Transverse colon (tissue), 4 donors: Measurements from ENCODE around the gene NR4A2.

Source experiments
- CTCF ChIP-seq, 5 experiments: fragments of 200-600 bp in 3 of 5; fragments of 450-650 bp in 2 of 5; sonication (generic) in 3 of 5; IDR thresholded peaks; 1 replicate in 2 of 5; 2 replicates in 3 of 5; pipeline ENCODE4 v1.5.1; 2016 to 2017; ENCODE audit warnings: antibody characterized with exemption in 5 of 5, inconsistent platforms in 3 of 5, mild to moderate bottlenecking in 2 of 5, moderate library complexity in 1 of 5
- EP300 ChIP-seq: sonication (generic); formaldehyde crosslinking; IDR thresholded peaks from one replicate; pipeline ENCODE4 v1.6.1; 2017; ENCODE audit warnings: antibody characterized with exemption, low read depth
- POLR2A ChIP-seq: fragments of 450-650 bp; IDR thresholded peaks from one replicate; pipeline ENCODE4 v1.6.1; 2016; ENCODE audit warnings: antibody characterized with exemption, mild to moderate bottlenecking, moderate library complexity
- POLR2AphosphoS5 ChIP-seq, 3 donors: sonication (generic); formaldehyde crosslinking; IDR thresholded peaks; one replicate each; pipeline ENCODE4 v1.6.1; 2016; ENCODE audit warnings: antibody characterized with exemption in 3 of 3

DNA sequence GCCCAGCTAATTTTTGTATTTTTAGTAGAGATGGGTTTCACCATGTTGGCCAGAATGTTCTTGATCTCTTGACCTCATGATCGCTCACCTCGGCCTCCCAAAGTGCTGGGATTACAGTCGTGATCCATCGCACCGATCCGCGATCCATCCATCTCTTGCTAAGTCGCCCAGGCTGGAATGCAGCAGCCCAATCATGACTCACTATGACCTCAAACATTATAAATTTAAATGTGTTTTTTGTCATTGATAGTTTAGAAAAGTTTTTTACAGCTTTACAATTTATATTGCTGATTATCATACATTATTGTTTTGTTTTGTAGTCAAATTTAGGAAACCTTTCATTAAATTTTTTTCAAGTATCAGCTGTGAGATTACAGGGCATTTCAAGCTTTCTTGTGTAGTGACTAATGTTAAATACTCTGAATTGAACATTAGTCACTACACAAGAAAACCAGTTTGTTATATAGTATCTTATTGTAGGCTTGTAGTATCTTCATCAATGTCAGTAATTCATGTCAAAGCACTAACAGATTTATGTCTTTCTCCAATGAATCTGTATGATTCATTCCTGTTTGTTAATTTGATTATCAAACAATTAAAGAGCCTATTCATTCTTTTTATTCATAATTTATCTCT lies 37.5 kb downstream of the NR4A2 start:
- TF ChIP-seq POLR2AphosphoS5 (IDR thresholded peaks at IDR 0.05) = no peak
- TF ChIP-seq POLR2A = no peak
- TF ChIP-seq CTCF (IDR thresholded peaks at IDR 0.05) = no peak
- TF ChIP-seq EP300 = no peak
